Mesothelial cell of epicardium (in vitro differentiated cells): ENCODE measurements around the gene SOX8. TPM values are rescaled to one million over a fixed set of nuclear protein-coding genes. Genes with fewer than 3 reads are reported as not detected.

Source experiments
- DNase-seq, 2 experiments: peaks; one replicate each; pipeline ENCODE4 v3.0.0; 2021; ENCODE audit warnings: low spot score in 2 of 2; ENCODE audit not compliant: unreplicated experiment in 2 of 2
- H3K27ac Mint-ChIP-seq: 2 replicates; pipeline ENCODE4 v1.8.0; 2021; ENCODE audit warnings: mixed read lengths
- H3K27me3 Mint-ChIP-seq: 2 replicates; pipeline ENCODE4 v1.8.0; 2021; ENCODE audit warnings: low read depth, mixed read lengths
- H3K36me3 Mint-ChIP-seq: 2 replicates; pipeline ENCODE4 v1.8.0; 2021; ENCODE audit warnings: mixed read lengths
- H3K4me1 Mint-ChIP-seq: 2 replicates; pipeline ENCODE4 v1.8.0; 2021; ENCODE audit warnings: mixed read lengths
- H3K4me3 Mint-ChIP-seq: 2 replicates; pipeline ENCODE4 v1.8.0; 2021; ENCODE audit warnings: mild to moderate bottlenecking, moderate library complexity, mixed read lengths
- H3K9me3 Mint-ChIP-seq: 2 replicates; pipeline ENCODE4 v1.8.0; 2021; ENCODE audit warnings: mixed read lengths
- total RNA-seq: library from RNA; stranded (reverse); gene quantifications from 3 replicates; pipeline ENCODE4 v1.2.1, GENCODE V29; 2021
- TF ChIP-seq, protein P1 (sequence below): fragments of 200-600 bp; sonication (generic); IDR thresholded peaks from one replicate; pipeline ENCODE4 v1.5.0; 2021; ENCODE audit warnings: antibody characterized with exemption; ENCODE audit not compliant: unreplicated experiment

Gene SOX8
- total RNA-seq, 1 donor from 2014 or later = 5.1 TPM

DNA sequence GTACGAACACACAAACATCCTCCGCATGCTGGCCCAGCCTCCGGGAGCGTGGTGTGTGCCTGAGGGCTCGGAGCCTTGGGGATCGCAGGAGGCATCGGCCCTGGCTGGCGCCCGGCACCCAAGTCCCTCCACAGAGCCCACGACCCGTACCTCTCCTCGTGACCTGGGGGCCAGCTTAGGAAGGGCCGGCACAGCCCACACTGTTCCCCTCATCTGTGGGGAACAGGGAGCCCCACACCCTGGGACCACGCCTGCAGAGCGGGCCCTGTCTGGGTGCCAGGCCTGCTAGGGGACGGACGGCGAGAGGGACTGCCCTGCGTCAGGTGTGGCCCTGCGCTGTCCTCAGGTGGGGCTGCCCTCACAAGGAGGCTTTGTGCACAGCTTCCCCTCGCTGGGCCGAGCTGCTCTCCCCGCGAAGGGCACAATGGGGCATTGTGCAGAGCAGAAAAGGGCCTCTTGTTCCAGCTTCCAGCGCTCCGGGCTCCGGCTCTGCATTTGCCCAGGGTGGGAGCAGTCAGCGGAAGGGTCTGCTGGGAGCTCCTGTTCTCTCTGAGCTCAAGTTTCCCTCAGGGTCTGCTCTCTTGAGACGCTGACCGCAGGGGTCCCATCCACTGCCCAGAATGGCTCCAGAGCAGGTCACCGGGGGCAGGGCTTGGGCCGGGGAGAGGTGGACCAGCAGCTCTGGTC lies 9.1 kb upstream of the SOX8 start:
- TF ChIP-seq, protein P1, sequence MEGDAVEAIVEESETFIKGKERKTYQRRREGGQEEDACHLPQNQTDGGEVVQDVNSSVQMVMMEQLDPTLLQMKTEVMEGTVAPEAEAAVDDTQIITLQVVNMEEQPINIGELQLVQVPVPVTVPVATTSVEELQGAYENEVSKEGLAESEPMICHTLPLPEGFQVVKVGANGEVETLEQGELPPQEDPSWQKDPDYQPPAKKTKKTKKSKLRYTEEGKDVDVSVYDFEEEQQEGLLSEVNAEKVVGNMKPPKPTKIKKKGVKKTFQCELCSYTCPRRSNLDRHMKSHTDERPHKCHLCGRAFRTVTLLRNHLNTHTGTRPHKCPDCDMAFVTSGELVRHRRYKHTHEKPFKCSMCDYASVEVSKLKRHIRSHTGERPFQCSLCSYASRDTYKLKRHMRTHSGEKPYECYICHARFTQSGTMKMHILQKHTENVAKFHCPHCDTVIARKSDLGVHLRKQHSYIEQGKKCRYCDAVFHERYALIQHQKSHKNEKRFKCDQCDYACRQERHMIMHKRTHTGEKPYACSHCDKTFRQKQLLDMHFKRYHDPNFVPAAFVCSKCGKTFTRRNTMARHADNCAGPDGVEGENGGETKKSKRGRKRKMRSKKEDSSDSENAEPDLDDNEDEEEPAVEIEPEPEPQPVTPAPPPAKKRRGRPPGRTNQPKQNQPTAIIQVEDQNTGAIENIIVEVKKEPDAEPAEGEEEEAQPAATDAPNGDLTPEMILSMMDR = no peak
- peaks cover 11% of the 10 kb centered on the region for H3K36me3 Mint-ChIP-seq
- H3K27me3 Mint-ChIP-seq = peaks cover 14% of the 10 kb centered on the region
- H3K4me1 Mint-ChIP-seq = peaks cover 17% of the 10 kb centered on the region
- peaks cover 7% of the 10 kb centered on the region for H3K9me3 Mint-ChIP-seq
- no peak overlapping the region for H3K4me3 Mint-ChIP-seq
- DNase-seq = no peak
- no peak overlapping the region for H3K27ac Mint-ChIP-seq

DNA sequence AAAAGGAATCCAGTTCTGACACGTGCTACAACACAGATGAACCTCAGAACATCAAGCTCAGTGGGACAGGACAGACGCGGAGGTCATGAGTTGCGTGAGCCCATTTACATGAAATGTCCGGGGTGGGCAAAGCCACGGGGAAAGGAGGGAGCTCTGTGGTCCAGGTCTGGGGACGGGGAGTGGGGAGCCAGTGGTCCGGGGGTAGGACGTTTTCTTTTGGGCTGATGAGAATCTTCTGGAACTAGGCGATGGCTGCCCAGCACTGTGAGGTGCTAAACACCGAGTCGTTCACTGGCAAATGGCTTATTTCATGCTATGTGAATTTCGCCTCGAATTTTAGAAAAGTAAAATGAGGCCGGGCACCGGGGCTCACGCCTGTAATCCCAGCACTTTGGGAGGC lies 8.2 kb upstream of the SOX8 start:
- Mint-ChIP-seq H3K36me3 (peaks cover 4% of the 10 kb centered on the region), H3K9me3 (peaks cover 7% of the 10 kb centered on the region)

DNA sequence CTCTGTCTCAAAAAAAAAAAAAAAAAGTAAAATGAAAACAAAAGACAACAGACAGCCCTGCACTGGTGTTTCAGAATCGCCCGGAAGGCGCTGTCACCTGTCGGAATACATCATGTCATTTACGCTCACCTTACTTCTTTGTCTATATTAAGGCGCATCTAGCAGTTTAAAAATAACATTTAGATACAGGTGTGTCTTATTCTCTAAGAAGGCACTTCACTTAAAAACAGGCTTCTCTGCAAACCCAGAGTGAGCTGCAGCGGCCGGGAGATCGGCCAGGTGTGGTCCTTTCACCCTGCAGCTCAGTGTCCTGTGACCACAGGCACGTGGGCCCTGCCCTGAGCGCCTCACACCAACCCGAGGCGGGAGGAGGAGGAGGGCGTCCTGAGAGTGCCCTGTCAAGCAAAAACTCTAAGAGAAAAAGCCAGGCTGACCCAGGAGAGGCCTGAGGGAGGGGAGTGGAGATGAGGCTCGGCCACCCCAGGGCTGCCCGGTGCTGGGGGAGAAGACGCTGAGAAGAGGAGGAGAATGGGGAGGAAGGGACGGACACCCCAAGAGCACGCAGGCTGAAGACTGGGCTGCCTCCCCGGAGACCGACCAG lies 7.5 kb upstream of the SOX8 start:
- Mint-ChIP-seq H3K27me3 (peaks cover 28% of the 10 kb centered on the region), H3K27ac (no peak overlapping the region), H3K9me3 (peaks cover 7% of the 10 kb centered on the region), H3K4me3 (no peak overlapping the region), H3K36me3 (no peaks in the 10 kb centered on the region), H3K4me1 (peaks cover 7% of the 10 kb centered on the region)
- TF ChIP-seq, protein P1 = no peak
- no peak for DNase-seq

More for the DNA sequence above, 8.2 kb upstream of the SOX8 start:
- Mint-ChIP-seq H3K27me3 (peaks cover 20% of the 10 kb centered on the region), H3K4me3 (no peak overlapping the region), H3K27ac (no peak overlapping the region), H3K4me1 (peaks cover 12% of the 10 kb centered on the region)
- DNase-seq = no peak
- TF ChIP-seq, protein P1 = no peak

DNA sequence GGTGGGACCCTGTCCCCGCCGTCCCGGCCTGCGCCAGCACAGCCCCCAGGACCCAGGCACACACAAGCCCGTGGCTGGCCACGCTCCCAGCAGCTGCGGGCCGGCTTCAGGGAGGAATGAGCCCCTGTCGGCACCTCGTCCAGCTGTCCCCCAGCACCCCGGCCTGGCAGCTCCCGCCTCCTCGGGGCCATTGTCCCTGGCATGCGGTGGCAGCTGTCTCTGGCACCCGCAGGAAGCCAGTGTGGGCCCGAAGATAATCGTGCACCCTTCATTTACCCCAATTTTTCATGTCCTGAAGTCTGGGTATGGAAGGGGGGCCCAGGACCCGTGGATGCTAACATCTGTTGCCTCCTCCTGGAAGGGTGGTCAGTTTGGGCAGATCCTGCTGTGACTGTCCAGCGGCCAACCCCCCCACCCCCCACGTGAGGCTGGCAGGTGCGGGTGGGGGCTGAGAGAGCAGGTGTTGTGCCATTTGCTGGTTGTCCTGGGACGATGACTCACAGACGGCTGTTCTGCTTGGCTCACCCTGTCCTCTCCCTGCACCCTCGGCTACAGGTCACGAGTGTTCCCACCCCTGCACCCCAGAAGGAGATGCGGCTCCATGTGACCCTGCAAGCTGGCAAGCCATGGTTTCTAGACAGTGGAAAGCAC lies 6.8 kb upstream of the SOX8 start:
- Mint-ChIP-seq H3K9me3 (peaks cover 7% of the 10 kb centered on the region), H3K36me3 (no peaks in the 10 kb centered on the region), H3K27me3 (peaks cover 34% of the 10 kb centered on the region), H3K4me3 (no peak overlapping the region), H3K27ac (no peak overlapping the region), H3K4me1 (peaks cover 2% of the 10 kb centered on the region)
- DNase-seq = no peak
- TF ChIP-seq, protein P1 = no peak

DNA sequence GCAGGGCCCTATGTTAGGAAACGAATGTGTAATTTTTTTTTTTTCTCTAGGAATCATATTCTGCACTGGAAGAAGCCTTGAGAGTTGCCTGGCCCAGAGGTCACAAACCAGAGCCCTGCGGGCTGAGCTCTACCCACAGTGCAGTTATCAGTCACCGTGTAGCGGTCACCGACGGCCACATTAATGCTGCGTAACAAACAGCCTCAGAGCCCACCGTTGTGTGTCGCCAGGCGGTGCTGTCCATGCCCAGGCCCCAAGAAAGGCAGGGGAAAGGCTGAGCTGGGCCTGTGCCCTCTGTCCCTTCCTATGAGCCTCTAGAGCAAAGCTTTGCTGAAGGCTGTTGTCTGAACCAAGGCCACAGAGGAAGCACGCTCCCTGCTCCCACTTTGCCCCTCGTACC lies 6.3 kb upstream of the SOX8 start:
- Mint-ChIP-seq H3K4me3 (no peak overlapping the region), H3K27ac (no peak overlapping the region), H3K27me3 (peaks cover 37% of the 10 kb centered on the region), H3K9me3 (peaks cover 7% of the 10 kb centered on the region), H3K36me3 (no peaks in the 10 kb centered on the region), H3K4me1 (no peaks in the 10 kb centered on the region)
- TF ChIP-seq, protein P1 = no peak
- DNase-seq = no peak
